GM19452 (cell line): ENCODE data around the gene ZHX3.

ENCODE experiments used
- ATAC-seq: cut with Tn5 transposase; IDR thresholded peaks from one replicate; pipeline ENCODE4 v1.9.1; 2021; ENCODE audit not compliant: unreplicated experiment

ZHX3 gene

DNA sequence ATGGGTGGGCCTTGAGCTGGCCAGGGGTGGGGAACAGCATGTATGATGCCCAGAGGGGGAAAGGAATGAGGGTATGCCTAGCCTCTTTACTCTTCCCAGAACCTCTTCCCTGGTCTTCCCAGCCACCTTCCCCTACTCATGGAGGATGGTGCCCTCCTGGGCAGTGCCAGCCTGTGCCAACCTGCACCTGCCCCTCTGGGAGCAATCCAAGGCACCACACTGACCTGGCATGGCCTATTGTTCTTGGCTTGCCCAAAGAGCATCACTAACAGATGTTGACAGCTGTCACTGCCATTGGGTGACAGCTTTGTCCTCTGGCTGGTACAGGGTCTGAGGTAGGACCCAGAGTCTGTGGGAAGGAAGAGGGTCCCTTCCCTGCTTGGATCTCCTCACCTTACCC is 36.0 kb upstream of the ZHX3 start:
- no peak for ATAC-seq

- no peak for ATAC-seq
These were observed 35.1 kb upstream of the ZHX3 start for GRCh38 chr20:41352666-41353065.

GRCh38 chr20:41352106-41352505 is 34.6 kb upstream of the ZHX3 start:
- ATAC-seq = no peak

GRCh38 chr20:41350408-41350962 is 33.0 kb upstream of the ZHX3 start:
- no peak for ATAC-seq

DNA sequence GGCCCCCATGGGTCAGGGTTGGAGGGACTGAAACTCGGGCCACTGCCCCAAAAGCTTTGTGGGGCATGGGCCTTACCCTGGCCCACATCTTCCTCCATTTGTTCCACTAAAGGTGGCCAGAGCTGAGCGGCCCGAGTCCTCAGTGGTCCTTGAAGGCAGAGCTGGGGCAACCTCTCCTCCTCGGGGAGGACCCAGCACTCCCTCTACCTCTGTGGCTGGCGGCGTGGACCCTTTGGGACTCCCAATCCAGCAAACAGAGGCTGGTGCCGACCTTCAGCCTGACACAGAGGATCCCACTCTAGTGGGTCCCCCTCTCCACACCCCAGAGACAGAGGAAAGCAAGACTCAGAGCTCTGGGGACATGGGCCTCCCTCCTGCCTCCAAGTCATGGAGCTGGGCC is 32.4 kb upstream of the ZHX3 start:
- ATAC-seq = no peak

DNA sequence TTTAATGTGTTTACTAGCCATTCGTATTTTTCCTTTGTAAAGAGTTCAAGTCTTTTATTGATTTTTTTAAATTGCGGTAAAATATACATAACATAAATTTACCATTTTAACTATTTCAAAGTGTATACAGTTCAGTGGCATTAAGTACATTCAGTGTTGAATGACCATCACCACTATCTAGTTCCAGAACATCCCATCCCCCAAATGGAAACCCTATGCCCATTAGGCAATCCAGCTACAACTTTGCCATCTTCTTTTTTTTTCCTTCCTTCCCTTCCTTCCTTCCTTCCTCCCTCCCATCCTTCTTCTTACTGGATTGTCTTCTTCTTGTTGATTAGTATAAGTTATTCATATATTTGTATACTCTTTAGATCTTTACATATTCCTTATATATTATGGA is 31.7 kb upstream of the ZHX3 start:
- ATAC-seq = no peak

DNA sequence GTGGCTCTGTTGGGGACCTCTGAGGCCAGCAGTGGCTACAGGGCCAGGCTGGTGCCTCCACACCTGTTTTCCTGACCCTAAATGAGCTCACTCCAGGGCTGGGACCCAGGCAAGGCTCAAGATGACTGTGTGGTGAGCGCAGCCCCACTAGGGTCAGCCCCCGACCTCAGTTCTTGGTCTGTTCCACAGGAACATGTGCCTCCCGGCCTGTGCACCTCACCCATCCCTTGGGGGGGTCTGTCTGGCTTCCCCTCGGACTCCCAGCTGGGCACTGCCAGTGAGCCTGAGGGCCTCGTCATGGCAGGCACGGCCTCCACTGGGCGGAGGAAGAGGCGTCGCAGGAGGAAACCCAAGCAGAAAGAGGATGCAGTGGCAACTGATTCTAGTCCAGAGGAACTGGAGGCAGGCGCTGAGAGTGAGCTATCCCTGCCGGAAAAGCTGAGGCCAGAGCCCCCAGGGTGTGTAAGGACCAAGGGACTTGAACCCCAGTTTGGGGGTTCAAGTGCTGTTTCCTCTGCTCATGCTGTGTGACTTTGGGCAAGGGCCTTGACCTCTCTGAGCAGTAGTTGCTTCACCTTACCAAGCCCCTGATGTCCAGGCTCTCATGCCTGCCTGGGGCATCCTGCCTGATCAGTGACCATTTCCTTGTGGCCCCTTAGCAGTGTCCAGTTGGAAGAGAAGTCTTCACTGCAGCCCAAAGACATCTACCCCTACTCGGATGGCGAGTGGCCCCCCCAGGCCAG is 31.1 kb upstream of the ZHX3 start:
- no peak for ATAC-seq

DNA sequence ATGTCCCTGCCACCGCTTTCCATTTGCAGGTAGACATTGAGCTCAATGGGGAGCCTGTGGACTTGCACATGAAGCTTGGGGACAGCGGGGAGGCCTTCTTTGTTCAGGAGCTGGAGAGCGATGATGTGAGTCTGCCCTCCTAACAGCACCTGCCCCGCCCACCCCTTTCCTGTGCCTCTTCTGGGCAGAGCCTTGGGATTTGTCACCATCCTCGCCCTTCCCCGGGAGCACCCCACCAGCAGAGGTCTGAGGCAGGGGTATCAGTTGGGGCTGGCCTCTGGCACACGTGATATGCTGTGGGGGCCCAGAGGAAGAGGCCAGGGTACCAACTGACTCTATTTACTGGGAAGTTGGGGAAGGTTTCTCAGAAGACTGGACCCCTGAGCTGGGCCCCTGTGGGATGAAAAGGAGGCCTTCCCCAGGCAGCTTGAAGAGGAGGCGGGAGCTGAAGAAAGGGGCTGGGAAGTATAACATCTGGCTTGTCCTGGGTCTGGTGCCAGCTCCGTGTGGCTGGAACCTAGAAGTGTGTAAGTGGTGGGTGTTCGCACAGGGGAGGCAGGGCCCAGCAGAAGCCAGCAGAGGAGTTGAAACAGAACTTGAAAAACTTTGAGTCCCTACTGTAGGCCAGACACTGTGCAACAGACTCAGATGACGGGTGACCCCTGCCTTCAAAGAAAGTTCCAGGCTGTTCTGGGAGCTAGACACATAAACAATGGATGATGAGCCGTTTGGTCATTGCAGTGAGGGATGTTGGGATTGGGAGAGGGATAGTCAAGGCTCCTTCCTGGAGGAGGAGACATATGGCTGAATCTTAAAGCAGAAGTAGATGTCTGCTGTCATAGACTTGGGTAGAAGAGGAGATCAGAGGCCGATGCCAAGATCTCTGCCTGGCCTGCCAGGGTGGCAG is 30.2 kb upstream of the ZHX3 start:
- ATAC-seq = no peak

GRCh38 chr20:41345729-41346067 is 28.2 kb upstream of the ZHX3 start:
- no peak for ATAC-seq

DNA sequence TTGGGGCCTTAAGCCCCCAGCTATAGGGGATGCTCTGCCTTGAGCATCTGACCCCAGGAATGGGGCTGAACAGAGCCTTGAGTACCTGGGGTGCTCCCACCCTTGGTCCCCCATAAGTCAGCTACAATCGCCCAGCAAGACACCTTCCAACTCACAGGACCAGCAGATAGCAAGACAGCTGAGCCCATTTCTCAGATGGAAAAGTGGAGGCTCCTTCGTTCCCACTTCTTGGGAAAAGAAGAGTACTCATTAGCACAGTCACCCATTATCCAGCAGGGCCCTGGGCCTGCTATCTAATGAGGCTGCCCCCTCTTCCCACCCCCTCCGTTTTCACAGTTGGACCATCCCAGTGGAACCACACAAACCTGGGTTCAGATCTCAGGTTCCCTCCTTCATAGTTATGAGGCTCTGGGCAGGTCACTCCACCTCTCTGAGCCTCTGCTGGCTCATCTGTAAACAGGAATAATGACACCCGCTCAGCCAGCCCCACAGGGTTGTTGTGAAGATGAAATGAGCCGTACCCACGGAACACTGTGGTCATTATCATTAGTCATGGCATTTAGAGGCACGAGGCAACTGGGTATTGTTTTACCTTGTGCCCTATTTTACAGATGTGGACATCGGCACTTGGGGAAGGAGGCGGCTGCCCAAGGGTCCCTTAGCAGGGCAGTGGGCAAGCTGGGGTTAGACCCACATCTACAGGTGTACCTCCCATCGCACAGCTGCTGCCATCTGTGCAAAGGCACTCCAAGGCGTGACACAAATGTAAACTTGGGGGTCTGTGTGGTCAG is 27.6 kb upstream of the ZHX3 start:
- no peak for ATAC-seq

GRCh38 chr20:41344477-41344876 is 26.9 kb upstream of the ZHX3 start:
- ATAC-seq = no peak

DNA sequence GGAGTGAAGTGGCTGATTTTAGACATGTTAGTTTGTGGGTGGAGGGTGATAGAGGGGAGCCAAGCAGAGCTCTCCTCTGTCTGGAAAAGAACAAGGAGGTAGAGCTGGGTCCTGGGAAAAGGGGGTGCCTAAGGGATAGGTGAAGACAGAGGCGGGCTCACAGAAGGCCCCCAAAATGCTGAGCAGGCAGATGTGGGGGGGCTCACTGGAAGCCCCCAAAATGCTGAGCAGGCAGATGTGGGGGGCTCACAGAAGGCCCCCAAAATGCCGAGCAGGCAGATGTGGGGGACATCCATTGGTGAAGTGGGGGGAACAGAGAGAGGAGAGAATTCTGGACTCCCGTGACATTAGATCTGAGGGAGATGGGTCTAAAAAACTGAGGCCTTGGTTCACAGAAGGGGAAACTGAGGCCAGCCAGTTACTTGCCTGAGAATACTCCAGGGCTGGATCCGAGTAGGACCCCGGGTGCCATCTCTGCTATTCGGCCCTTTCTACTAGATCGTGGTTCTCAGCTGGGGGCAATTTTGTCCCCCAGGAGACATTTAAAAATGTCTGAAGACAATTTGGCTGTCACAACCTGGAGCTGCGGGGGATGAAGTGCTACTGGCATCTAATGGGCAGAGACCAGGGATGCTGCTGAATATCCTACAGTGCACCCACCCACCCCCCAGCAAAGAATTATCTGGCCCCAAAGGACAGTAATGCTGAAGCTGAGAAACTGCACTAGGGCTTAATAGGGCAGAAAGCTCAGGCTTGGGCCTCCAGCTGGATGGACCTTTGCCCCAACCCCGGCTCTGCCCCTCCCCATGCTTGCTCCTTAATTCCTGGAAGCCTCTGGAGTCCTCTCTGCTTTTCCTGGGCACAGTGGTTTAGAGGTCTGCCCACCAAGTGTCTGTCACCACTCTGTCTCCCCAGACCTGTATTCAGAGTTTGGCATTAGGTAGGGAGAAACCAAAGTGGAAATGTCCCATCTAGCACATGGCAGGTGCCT is 25.2 kb upstream of the ZHX3 start:
- ATAC-seq = no peak

DNA sequence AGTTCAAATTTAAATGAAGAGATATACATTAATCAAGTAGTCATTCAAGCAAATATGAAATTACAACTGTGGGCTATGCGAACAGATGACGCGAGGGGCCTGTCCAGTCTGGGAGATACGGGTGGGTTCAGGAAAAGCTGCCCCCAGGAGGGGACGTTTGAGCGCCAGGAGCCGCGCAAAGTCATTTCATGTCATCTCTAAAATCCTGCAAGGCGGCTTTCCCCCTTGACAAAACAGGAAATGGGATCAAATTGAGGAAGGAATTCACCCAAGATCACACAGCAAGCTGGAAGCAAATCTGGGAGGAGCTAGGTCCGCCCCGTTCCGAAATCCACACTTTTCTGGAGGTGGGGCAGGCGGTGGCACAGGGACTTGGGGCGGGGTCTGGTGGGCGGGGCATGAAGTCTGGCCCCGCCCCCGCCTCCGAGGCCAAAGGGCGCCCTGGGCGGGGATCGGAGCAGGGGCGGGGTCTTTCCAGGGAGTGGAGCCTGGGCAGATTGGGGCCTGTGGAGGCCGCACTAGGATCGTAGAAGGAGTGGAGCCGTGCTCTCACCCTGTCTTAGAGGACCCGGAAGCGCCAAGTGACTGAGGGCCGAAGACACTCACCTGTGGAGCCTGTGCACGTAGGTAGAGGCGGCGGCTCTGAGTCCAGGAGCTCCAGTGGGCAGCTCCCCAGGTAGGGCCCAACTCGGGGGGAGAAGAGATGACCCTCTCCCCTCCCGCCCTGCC is 23.0 kb upstream of the ZHX3 start, which contains the start of gene LPIN3:
LPIN3 (plus strand) TSS at position 495 of the 729 bp plus-strand sequence. CDS start 4,983 bp downstream, outside the sequence.
- peak; percentile 53 for ATAC-seq

GRCh38 chr20:41339957-41340326 is 22.4 kb upstream of the ZHX3 start:
- peak; percentile 78 for ATAC-seq

GRCh38 chr20:41336711-41337492 is 19.4 kb upstream of the ZHX3 start:
- no peak for ATAC-seq

DNA sequence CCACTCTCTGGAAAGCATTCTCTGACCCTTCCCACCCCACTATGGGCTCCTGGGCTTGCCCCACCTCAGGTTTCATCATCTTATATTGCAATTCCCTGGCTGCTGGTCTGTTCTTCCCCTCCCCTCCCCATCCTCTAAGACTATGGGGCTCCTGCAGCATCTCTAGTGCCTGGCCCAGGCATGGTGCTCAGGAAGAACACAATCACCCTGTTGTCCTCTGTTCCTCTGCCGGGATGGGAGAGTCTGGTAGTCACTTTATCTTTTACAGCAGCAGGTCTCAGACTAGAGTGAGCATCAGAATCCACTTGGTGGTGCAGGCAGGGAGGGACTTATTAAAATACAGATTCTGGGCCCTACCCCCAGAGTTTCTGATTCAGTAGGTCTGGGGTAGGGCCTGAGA is 18.1 kb upstream of the ZHX3 start:
- ATAC-seq = no peak

- no peak for ATAC-seq
These were observed 17.2 kb upstream of the ZHX3 start for GRCh38 chr20:41334443-41335421.
